Esophagus (tissue), 2 donors: ENCODE results near the gene LRRTM4. TPM values are rescaled to one million over a fixed set of nuclear protein-coding genes. Genes with fewer than 3 reads are reported as not detected.

Experiments
- H3K27ac ChIP-seq, 2 donors: one replicate each; pipeline ENCODE4 v1.5.1; 2013; ENCODE audit warnings: low read depth in 2 of 2, mild to moderate bottlenecking in 2 of 2, inconsistent platforms in 1 of 2, low read length in 1 of 2, moderate library complexity in 1 of 2
- H3K27me3 ChIP-seq, 2 donors: one replicate each; pipeline ENCODE4 v1.6.1; 2013; ENCODE audit warnings: low read length in 2 of 2, control low read depth in 1 of 2, mild to moderate bottlenecking in 1 of 2; ENCODE audit not compliant: insufficient read depth in 2 of 2, control insufficient read depth in 1 of 2
- H3K36me3 ChIP-seq, 2 donors: one replicate each; pipeline ENCODE4 v1.6.1; 2013; ENCODE audit warnings: low read length in 1 of 2; ENCODE audit not compliant: control insufficient read depth in 2 of 2, insufficient read depth in 2 of 2
- H3K4me1 ChIP-seq, 2 donors: one replicate each; pipeline ENCODE4 v1.6.1; 2013; ENCODE audit warnings: low read length in 1 of 2; ENCODE audit not compliant: control insufficient read depth in 2 of 2, insufficient read depth in 2 of 2
- H3K4me3 ChIP-seq, 2 donors: one replicate each; pipeline ENCODE4 v1.5.1; 2013; ENCODE audit warnings: low read length in 2 of 2, mild to moderate bottlenecking in 2 of 2, low read depth in 1 of 2, moderate library complexity in 1 of 2
- H3K9me3 ChIP-seq, 2 donors: one replicate each; pipeline ENCODE4 v1.6.1; 2013; ENCODE audit warnings: mild to moderate bottlenecking in 2 of 2, low read depth in 1 of 2, low read length in 1 of 2, moderate library complexity in 1 of 2; ENCODE audit not compliant: control insufficient read depth in 2 of 2, insufficient read depth in 1 of 2
- WGBS, 2 donors: extraction: QIAGEN DNeasy Blood & Tissue Kit; methylation state at CpG; one replicate each; pipeline ENCODE4 v1.1.7; 2013; 5-methylcytosine and 5-hydroxymethylcytosine counted together
- polyA plus RNA-seq, 2 donors: library from polyadenylated mRNA; stranded (reverse); fragments of 200-250 nt; gene quantifications; one replicate each; pipeline ENCODE4 v1.2.3, GENCODE V29; 2013
- donor health status: healthy with polysubstance abuse.
- donor health status: Bipolar disorder and iron deficiency.

LRRTM4 gene
- polyA plus RNA-seq, result not detected

DNA sequence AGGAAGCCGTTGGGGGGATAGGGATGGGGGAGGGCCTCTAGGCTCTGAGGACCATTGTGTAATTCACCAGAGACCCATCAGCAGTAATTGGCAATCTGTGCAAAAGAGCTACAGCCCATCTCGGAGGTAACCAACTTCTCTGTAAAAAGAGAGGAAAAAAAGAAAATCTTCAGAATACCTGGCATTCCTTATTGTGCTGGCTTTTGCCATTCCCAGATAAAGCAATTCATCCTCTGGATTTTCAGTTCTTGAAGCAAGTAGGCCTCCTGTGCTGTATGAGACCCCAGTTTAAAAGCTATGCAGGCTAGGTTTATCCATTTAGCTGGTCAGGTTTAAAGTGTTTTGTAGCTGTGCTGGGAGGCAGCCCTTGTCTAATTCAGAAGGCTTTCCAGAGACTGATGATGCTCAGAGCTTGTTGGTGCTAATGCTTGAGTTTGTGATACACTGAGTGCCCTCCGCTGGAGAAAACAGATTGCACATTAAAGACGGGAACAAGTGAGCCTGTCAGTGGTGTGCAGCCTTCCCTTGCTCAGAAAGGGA, at the start of gene LRRTM4:
LRRTM4 (minus strand) TSS at position 446 of the 540 bp plus-strand sequence.
- Histone ChIP-seq H3K4me1 (no peaks in the 10 kb centered on the region), H3K27me3 (no peaks in the 10 kb centered on the region), H3K4me3 (no peak within 1 kb of the TSS), H3K36me3 (no peaks in the 10 kb centered on the region), H3K27ac (no peak within 1 kb of the TSS), H3K9me3 (peaks cover 0 to 3% of the 10 kb centered on the region in 2 donors)
- 17 to 18% methylated on average over 4 of the region's 4 CpGs for WGBS, 2 donors

DNA sequence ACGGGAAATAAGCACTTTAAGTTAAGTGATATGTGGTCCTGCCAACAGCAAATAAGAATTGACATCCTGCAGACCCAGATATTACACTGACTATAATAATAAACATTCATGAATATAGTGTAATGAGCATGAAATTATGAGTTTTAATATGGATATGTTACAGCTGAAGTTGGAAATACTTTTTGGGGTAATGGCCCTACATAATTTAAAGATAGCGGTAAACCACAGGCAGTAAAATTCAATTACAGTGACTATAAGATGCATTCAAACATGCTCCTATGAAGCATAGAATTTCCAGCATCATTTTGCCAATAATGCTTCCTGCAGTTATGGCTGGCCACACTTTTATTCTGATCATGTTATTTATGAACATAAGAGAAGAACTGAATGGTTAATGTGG, 49.4 kb upstream of the LRRTM4 start:
- H3K27me3 ChIP-seq, result no peaks in the 10 kb centered on the region
- no peaks in the 10 kb centered on the region for H3K9me3 ChIP-seq
- 81 to 82% methylated on average over 2 of the region's 2 CpGs for WGBS, 2 donors
- H3K36me3 ChIP-seq, result no peaks in the 10 kb centered on the region
- no peak overlapping the region for H3K4me3 ChIP-seq
- no peak overlapping the region for H3K27ac ChIP-seq
- no peaks in the 10 kb centered on the region for H3K4me1 ChIP-seq

- no peaks in the 10 kb centered on the region for H3K9me3 ChIP-seq
- H3K27me3 ChIP-seq, result no peaks in the 10 kb centered on the region
- H3K4me1 ChIP-seq, result no peaks in the 10 kb centered on the region
- H3K36me3 ChIP-seq, result no peaks in the 10 kb centered on the region
- no peak overlapping the region for H3K4me3 ChIP-seq
- WGBS, 2 donors, result 34 to 42% methylated on average over 2 of the region's 2 CpGs
- no peak overlapping the region for H3K27ac ChIP-seq
Observed at GRCh38 chr2:77567723-77568122, 45.5 kb upstream of the LRRTM4 start.

GRCh38 chr2:77566582-77566981, 44.4 kb upstream of the LRRTM4 start:
- Histone ChIP-seq H3K27ac (no peak overlapping the region), H3K4me1 (no peaks in the 10 kb centered on the region), H3K27me3 (no peaks in the 10 kb centered on the region), H3K9me3 (no peaks in the 10 kb centered on the region), H3K4me3 (no peak overlapping the region), H3K36me3 (no peaks in the 10 kb centered on the region)
- WGBS, 2 donors, result 62 to 66% methylated on average over 3 of the region's 3 CpGs

GRCh38 chr2:77566131-77566530, 44.0 kb upstream of the LRRTM4 start:
- H3K36me3 ChIP-seq, result no peaks in the 10 kb centered on the region
- H3K27me3 ChIP-seq, result no peaks in the 10 kb centered on the region
- H3K9me3 ChIP-seq, result no peaks in the 10 kb centered on the region
- WGBS, 2 donors, result 27 to 33% methylated on average over 1 of the region's 1 CpG
- no peaks in the 10 kb centered on the region for H3K4me1 ChIP-seq
- no peak overlapping the region for H3K27ac ChIP-seq
- H3K4me3 ChIP-seq, result no peak overlapping the region

DNA sequence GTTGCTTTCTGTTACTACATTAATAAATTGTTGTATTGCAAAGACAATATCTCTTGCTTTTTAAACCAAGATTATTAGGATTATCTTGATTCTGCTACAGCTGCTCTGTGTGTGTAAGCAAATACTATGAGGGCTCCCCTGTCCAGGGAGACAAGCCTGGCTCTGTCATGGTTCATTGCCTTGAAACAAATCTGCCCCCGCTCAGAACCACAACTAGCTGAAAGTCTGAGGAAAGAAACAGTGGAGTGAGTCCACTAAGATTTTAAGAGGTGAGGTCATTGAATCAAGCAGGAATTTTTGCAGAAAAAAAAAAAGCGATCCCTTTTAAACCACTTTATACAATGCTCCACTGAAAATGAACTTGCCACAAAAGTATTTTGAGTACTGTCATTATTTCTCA, 30.8 kb upstream of the LRRTM4 start:
- 74 to 80% methylated on average over 2 of the region's 2 CpGs for WGBS, 2 donors
- Histone ChIP-seq H3K27me3 (no peaks in the 10 kb centered on the region), H3K4me3 (no peak overlapping the region), H3K4me1 (no peaks in the 10 kb centered on the region), H3K36me3 (no peaks in the 10 kb centered on the region), H3K27ac (no peak overlapping the region), H3K9me3 (no peaks in the 10 kb centered on the region)

- Histone ChIP-seq H3K4me3 (no peak overlapping the region), H3K27ac (no peak overlapping the region), H3K27me3 (no peaks in the 10 kb centered on the region), H3K9me3 (peaks cover 0 to 4% of the 10 kb centered on the region in 2 donors), H3K4me1 (no peaks in the 10 kb centered on the region), H3K36me3 (no peaks in the 10 kb centered on the region)
- 80 to 93% methylated on average over 3 of the region's 3 CpGs for WGBS, 2 donors
Observed at GRCh38 chr2:77538031-77538430, 15.9 kb upstream of the LRRTM4 start.

GRCh38 chr2:77522888-77523287, 712 bp upstream of the LRRTM4 start:
- Histone ChIP-seq H3K4me3 (no peak overlapping the region), H3K27ac (no peak overlapping the region), H3K27me3 (no peaks in the 10 kb centered on the region), H3K4me1 (no peaks in the 10 kb centered on the region), H3K36me3 (no peaks in the 10 kb centered on the region), H3K9me3 (peaks cover 0 to 3% of the 10 kb centered on the region in 2 donors)
- WGBS, 2 donors, result 53 to 78% methylated on average over 1 of the region's 1 CpG

DNA sequence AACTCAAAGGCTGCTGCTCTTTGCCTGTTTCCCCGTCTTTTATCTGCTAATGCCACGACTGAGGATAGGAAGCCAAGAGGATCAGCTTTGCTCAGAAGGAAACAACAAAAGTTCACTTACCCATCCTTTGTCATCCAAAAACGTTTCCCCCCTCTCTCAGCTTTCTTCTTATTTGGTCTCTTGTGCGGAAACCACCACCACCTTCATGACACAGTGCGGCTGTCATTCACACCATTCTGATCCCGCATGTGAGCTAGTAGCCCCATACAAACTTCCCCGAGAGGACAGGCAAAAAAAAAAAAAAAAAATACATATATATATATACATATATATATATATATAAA, 656 bp downstream of the LRRTM4 start:
- no peaks in the 10 kb centered on the region for H3K27me3 ChIP-seq
- H3K9me3 ChIP-seq, result peaks cover 0 to 3% of the 10 kb centered on the region in 2 donors
- 26 to 36% methylated on average over 7 of the region's 7 CpGs for WGBS, 2 donors
- H3K36me3 ChIP-seq, result no peaks in the 10 kb centered on the region
- no peaks in the 10 kb centered on the region for H3K4me1 ChIP-seq
- H3K4me3 ChIP-seq, result no peak overlapping the region
- H3K27ac ChIP-seq, result no peak overlapping the region

DNA sequence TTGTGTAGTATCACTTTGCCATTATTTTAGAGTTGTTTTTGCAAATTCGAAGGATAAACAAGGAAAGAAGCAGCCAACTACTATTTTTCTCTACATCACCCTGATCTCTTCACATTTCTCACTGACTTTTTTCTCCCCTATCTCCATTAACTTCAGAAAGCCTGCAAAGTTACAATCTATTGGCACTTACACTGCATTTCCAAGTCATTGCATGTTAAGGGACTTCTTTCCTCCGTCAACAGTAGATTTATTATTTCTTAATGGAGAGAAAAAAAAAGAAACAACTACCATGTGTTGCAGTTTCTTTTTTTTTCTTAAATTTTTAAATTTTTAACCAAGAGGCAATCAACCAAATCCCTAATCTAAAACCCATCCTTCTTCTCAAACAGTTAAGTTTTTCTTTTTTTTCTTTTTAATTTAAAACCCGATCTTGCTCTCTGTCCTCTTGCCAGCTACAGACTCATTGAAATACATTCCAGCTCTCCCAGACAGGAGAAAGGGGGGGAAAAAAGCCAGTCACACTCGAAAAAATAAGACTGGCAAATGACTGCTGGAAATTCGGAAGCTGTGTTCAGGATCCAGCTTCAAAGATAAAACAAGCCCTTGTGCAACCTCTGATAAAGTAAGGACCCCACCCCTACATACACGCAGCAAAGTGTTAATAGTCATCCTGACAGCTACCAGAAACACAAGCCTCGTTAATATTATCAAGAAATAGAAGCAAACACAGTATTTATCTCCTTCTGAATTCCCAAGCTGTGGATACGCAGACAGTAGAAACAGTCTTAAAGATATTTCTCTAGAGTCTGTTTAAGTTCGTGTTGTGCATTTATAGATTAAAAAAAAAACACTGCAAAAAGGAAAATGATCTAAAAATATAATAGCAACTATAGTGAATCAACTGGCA, 1.3 kb downstream of the LRRTM4 start:
- WGBS, 2 donors, result 10 to 15% methylated on average over 9 of the region's 9 CpGs
- no peak overlapping the region for H3K4me3 ChIP-seq
- H3K36me3 ChIP-seq, result no peaks in the 10 kb centered on the region
- no peak overlapping the region for H3K27ac ChIP-seq
- H3K27me3 ChIP-seq, result no peaks in the 10 kb centered on the region
- H3K9me3 ChIP-seq, result peaks cover 0 to 3% of the 10 kb centered on the region in 2 donors
- H3K4me1 ChIP-seq, result no peaks in the 10 kb centered on the region
